IMR-90 (cell line): ENCODE results near the gene WNK1. TPM values are rescaled to one million over a fixed set of nuclear protein-coding genes. Genes with fewer than 3 reads are reported as not detected.

Experiments
- ATAC-seq: fragments of 200-7000 bp; cut with Tn5 transposase; 2 replicates; pipeline ENCODE4 v1.9.1; 2020; ENCODE audit warnings: low read depth, mild to moderate bottlenecking, moderate library complexity
- BruUV-seq: library from RNA; stranded (reverse); fragments of 400-500 nt; replicated peaks from 2 replicates; lab custom pipeline; 2021; lab: Mats Ljungman, UMichigan
- CTCF ChIA-PET: fragments of 300-600 bp; formaldehyde crosslinking; extraction: SDS; loops from one replicate; lab custom pipeline; 2021; ENCODE audit warnings: antibody characterized with exemption; lab: Yijun Ruan, JAX
- POLR2A ChIA-PET: fragments of 300-600 bp; sonication (Branson Sonifier 250); formaldehyde crosslinking; loops from one replicate; lab custom pipeline; 2022; ENCODE audit warnings: antibody characterized with exemption; ENCODE audit not compliant: unreplicated experiment; lab: Charles Lee
- DNase-seq: peaks from one replicate; pipeline ENCODE4 v3.0.0; 2013
- H2AFZ ChIP-seq: replicated peaks from 2 replicates; pipeline ENCODE3; 2013; ENCODE audit warnings: low read length, mild to moderate bottlenecking; ENCODE audit not compliant: poor library complexity
- H2AK5ac ChIP-seq: 2 replicates; pipeline ENCODE4 v1.6.1; 2013; ENCODE audit warnings: low read depth, low read length, inconsistent platforms
- H2AK9ac ChIP-seq: replicated peaks from 2 replicates; pipeline ENCODE3; 2013; ENCODE audit warnings: mild to moderate bottlenecking, low read depth, low read length, moderate library complexity; ENCODE audit not compliant: poor library complexity
- H2BK120ac ChIP-seq: 2 replicates; pipeline ENCODE4 v1.6.1; 2013; ENCODE audit warnings: low read depth, low read length, inconsistent platforms
- H2BK15ac ChIP-seq: 3 replicates; pipeline ENCODE4 v1.6.1; 2013; ENCODE audit warnings: low read depth, low read length, inconsistent platforms
- H2BK20ac ChIP-seq: 2 replicates; pipeline ENCODE4 v1.6.1; 2013; ENCODE audit warnings: low read depth, mild to moderate bottlenecking, inconsistent platforms, low read length, moderate library complexity
- H2BK5ac ChIP-seq: 2 replicates; pipeline ENCODE4 v1.6.1; 2013; ENCODE audit warnings: mild to moderate bottlenecking, low read depth, low read length, inconsistent platforms; ENCODE audit not compliant: poor library complexity, severe bottlenecking
- H3K14ac ChIP-seq: replicated peaks from 2 replicates; pipeline ENCODE4 v1.6.1; 2013; ENCODE audit warnings: low read depth, low read length, inconsistent platforms
- H3K18ac ChIP-seq: 2 replicates; pipeline ENCODE4 v1.6.1; 2013; ENCODE audit warnings: low read depth, low read length, control low read depth
- H3K23ac ChIP-seq: 2 replicates; pipeline ENCODE4 v1.6.1; 2013; ENCODE audit warnings: low read depth, low read length, inconsistent platforms
- H3K27ac ChIP-seq: 2 replicates; pipeline ENCODE4 v1.5.1; 2013; ENCODE audit warnings: mild to moderate bottlenecking, control low read depth, low read length; ENCODE audit not compliant: insufficient read depth
- H3K27me3 ChIP-seq: 2 replicates; pipeline ENCODE4 v1.6.1; 2013; ENCODE audit warnings: low read length; ENCODE audit not compliant: control insufficient read depth, insufficient read depth
- H3K36me3 ChIP-seq: 2 replicates; pipeline ENCODE4 v1.6.1; 2013; ENCODE audit warnings: low read length, mixed read lengths; ENCODE audit not compliant: control insufficient read depth, insufficient read depth
- H3K4ac ChIP-seq: 2 replicates; pipeline ENCODE4 v1.6.1; 2013; ENCODE audit warnings: low read depth, low read length, inconsistent platforms
- H3K4me1 ChIP-seq: 2 replicates; pipeline ENCODE4 v1.6.1; 2013; ENCODE audit warnings: low read length, mixed read lengths; ENCODE audit not compliant: control insufficient read depth, insufficient read depth
- H3K4me2 ChIP-seq: 2 replicates; pipeline ENCODE4 v1.6.1; 2013; ENCODE audit warnings: low read depth, mild to moderate bottlenecking, control low read depth, low read length, moderate library complexity
- H3K4me3 ChIP-seq: 2 replicates; pipeline ENCODE4 v1.5.1; 2013; ENCODE audit warnings: low read depth, mild to moderate bottlenecking, control low read depth, low read length, moderate library complexity; ENCODE audit not compliant: insufficient read depth
- H3K56ac ChIP-seq: 2 replicates; pipeline ENCODE4 v1.6.1; 2013; ENCODE audit warnings: low read length, inconsistent platforms; ENCODE audit not compliant: insufficient read depth; ENCODE audit errors: extremely low read depth
- H3K79me1 ChIP-seq, 2 experiments: 2 replicates each; pipeline ENCODE4 v1.6.1; 2013; ENCODE audit warnings: low read length in 2 of 2, inconsistent platforms in 1 of 2, low read depth in 1 of 2
- H3K9ac ChIP-seq: 2 replicates; pipeline ENCODE4 v1.6.1; 2013; ENCODE audit warnings: low read depth, low read length, control low read depth
- H3K9me1 ChIP-seq: 2 replicates; pipeline ENCODE4 v1.6.1; 2013; ENCODE audit warnings: low read length, inconsistent platforms; ENCODE audit not compliant: insufficient read depth
- H3K9me3 ChIP-seq: 2 replicates; pipeline ENCODE4 v1.6.1; 2013; ENCODE audit warnings: low read length; ENCODE audit not compliant: control insufficient read depth, insufficient read depth
- H4K20me1 ChIP-seq: 2 replicates; pipeline ENCODE4 v1.6.1; 2013; ENCODE audit warnings: low read length, inconsistent platforms; ENCODE audit not compliant: insufficient read depth
- H4K5ac ChIP-seq: 2 replicates; pipeline ENCODE4 v1.6.1; 2013; ENCODE audit warnings: mild to moderate bottlenecking, low read depth, low read length, control low read depth
- H4K8ac ChIP-seq, 2 experiments: 2 replicates each; pipeline ENCODE4 v1.6.1; 2013; ENCODE audit warnings: low read depth in 2 of 2, low read length in 2 of 2, control low read depth in 1 of 2, inconsistent platforms in 1 of 2
- H4K91ac ChIP-seq: 2 replicates; pipeline ENCODE4 v1.6.1; 2013; ENCODE audit warnings: low read depth, low read length, inconsistent platforms; ENCODE audit not compliant: insufficient read depth
- BHLHE40 ChIP-seq: fragments of 150-350 bp; IDR thresholded peaks from 2 replicates; pipeline ENCODE4 v1.6.1; 2016; ENCODE audit warnings: mild to moderate bottlenecking, low read depth, low read length
- CEBPB ChIP-seq: IDR thresholded peaks from 2 replicates; pipeline ENCODE4 v1.6.1; 2012; ENCODE audit warnings: low read depth, low read length, improper control_type of control experiment
- CHD1 ChIP-seq: IDR thresholded peaks from 2 replicates; pipeline ENCODE4 v1.6.1; 2012; ENCODE audit warnings: low read depth, low read length, improper control_type of control experiment
- FOS ChIP-seq: fragments of 150-350 bp; IDR thresholded peaks from 2 replicates; pipeline ENCODE4 v1.6.1; 2016; ENCODE audit warnings: low read depth, low read length
- MAFK ChIP-seq: IDR thresholded peaks from 2 replicates; pipeline ENCODE4 v1.6.1; 2012; ENCODE audit warnings: low read depth, low read length, improper control_type of control experiment
- MAZ ChIP-seq: IDR thresholded peaks from 2 replicates; pipeline ENCODE4 v1.6.1; 2012; ENCODE audit warnings: low read depth, mild to moderate bottlenecking, low read length, improper control_type of control experiment, moderate library complexity, borderline replicate concordance
- POLR2A ChIP-seq: IDR thresholded peaks from 2 replicates; pipeline ENCODE4 v1.6.1; 2012; ENCODE audit warnings: mild to moderate bottlenecking, low read depth, low read length
- RAD21 ChIP-seq: IDR thresholded peaks from 2 replicates; pipeline ENCODE4 v1.6.1; 2012; ENCODE audit warnings: low read length, improper control_type of control experiment
- RCOR1 ChIP-seq: IDR thresholded peaks from 2 replicates; pipeline ENCODE4 v1.6.1; 2012; ENCODE audit warnings: mild to moderate bottlenecking, low read length, improper control_type of control experiment; ENCODE audit not compliant: insufficient replicate concordance
- RFX5 ChIP-seq: IDR thresholded peaks from 2 replicates; pipeline ENCODE4 v1.8.0; 2012; ENCODE audit warnings: low read depth, mild to moderate bottlenecking, low read length, moderate library complexity
- SMC3 ChIP-seq: fragments of 150-350 bp; IDR thresholded peaks from 2 replicates; pipeline ENCODE4 v1.6.1; 2016; ENCODE audit warnings: low read depth, mild to moderate bottlenecking, antibody characterized with exemption, low read length, moderate library complexity
- USF2 ChIP-seq: fragments of 150-350 bp; IDR thresholded peaks from 2 replicates; pipeline ENCODE4 v1.6.1; 2017; ENCODE audit warnings: mild to moderate bottlenecking, antibody characterized with exemption, low read length, low read depth
- WGBS, 2 experiments: methylation state at CpG; one replicate each; pipeline versions ENCODE4 v1.1.5 to v1.1.7; 2013; ENCODE audit warnings: missing lambda C conversion rate in 2 of 2; ENCODE audit not compliant: insufficient read length in 1 of 2; ENCODE audit errors: extremely low coverage in 2 of 2; 5-methylcytosine and 5-hydroxymethylcytosine counted together
- dilution Hi-C: fragments of 300-500 bp; cut with HindIII; formaldehyde crosslinking; loops from one replicate; pipeline ENCODE4 v1.14.3; 2018; ENCODE audit warnings: low sequenced_read_pairs; ENCODE audit not compliant: unreplicated experiment
- in situ Hi-C: fragments of 300-500 bp; cut with MboI; formaldehyde crosslinking; loops from 3 replicates; pipeline ENCODE4 v1.14.3; 2019; ENCODE audit warnings: low sequenced_read_pairs, inconsistent platforms, mixed read lengths
- intact Hi-C: fragments of 100-400 bp; cut with micrococcal nuclease; formaldehyde crosslinking; loops from 2 replicates; pipeline ENCODE4 v1.10.0; 2022
- polyA plus RNA-seq, 3 experiments: library from polyadenylated mRNA; depleted of rRNA; stranded (reverse); fragments of >200 nt; gene quantifications; 2 replicates each; pipeline ENCODE4 v1.2.3, GENCODE V29; 2012; ENCODE audit warnings: low replicate concordance in 1 of 3
- total RNA-seq: library from RNA; depleted of rRNA; stranded (reverse); fragments of >200 nt; gene quantifications from 2 replicates; pipeline ENCODE4 v1.2.3, GENCODE V29; 2012
- TF ChIP-seq, protein P1 (sequence below): fragments of 150-350 bp; IDR thresholded peaks from 2 replicates; pipeline ENCODE4 v1.6.1; 2016; ENCODE audit warnings: low read depth, mild to moderate bottlenecking, low read length, moderate library complexity, borderline replicate concordance

WNK1 gene
- total and polyA plus RNA-seq, 2 of the 4 experiments (the other 2 are of a cell fraction), result 36.9 to 42.8 TPM

- no peaks in the 10 kb centered on the region for H3K27me3 ChIP-seq
- H2BK15ac ChIP-seq, result no peak overlapping the region
- no peak overlapping the region for H3K9ac ChIP-seq
- H3K4me2 ChIP-seq, result no peak overlapping the region
- no peak overlapping the region for H3K56ac ChIP-seq
- WGBS, 2 experiments, result 50% methylated on average over 1 of the region's 3 CpGs; no CpG with 5 or more reads in 1 of the 2 experiments
- no peak overlapping the region for H4K8ac ChIP-seq
- no peak overlapping the region for H3K18ac ChIP-seq
- DNase-seq (no peak), ATAC-seq (no peak)
- peaks cover 9 to 48% of the 10 kb centered on the region in 2 experiments for H3K79me1 ChIP-seq
- in situ Hi-C loops, result loop anchor here (25.0 kb wide), 1 partner anchor 677 kb away; the partner anchor contains the start of gene FBXL14
- H2AK5ac ChIP-seq, result no peak overlapping the region
- H2BK120ac ChIP-seq, result no peak overlapping the region
- no peak overlapping the region for H3K23ac ChIP-seq
- intact Hi-C loops, result no loop called here
- no peak overlapping the region for H2AFZ ChIP-seq
- H4K20me1 ChIP-seq, result peaks cover 4% of the 10 kb centered on the region
- H4K5ac ChIP-seq, result no peak overlapping the region
- H3K4ac ChIP-seq, result no peak overlapping the region
- H3K4me3 ChIP-seq, result no peak overlapping the region
- H3K27ac ChIP-seq, result no peak overlapping the region
- H4K91ac ChIP-seq, result no peak overlapping the region
- ChIA-PET CTCF (no interaction called here), POLR2A (no interaction called here)
- H2AK9ac ChIP-seq, result no peak overlapping the region
- dilution Hi-C loops, result no loop called here
- peaks cover 13% of the 10 kb centered on the region for H3K9me1 ChIP-seq
- TF ChIP-seq BHLHE40 (no peak), CHD1 (no peak), CEBPB (no peak), RFX5 (no peak), RAD21 (no peak), RCOR1 (no peak), POLR2A (no peak), FOS (no peak), MAFK (no peak), MAZ (no peak), SMC3 (no peak), USF2 (no peak)
- TF ChIP-seq, protein P1, sequence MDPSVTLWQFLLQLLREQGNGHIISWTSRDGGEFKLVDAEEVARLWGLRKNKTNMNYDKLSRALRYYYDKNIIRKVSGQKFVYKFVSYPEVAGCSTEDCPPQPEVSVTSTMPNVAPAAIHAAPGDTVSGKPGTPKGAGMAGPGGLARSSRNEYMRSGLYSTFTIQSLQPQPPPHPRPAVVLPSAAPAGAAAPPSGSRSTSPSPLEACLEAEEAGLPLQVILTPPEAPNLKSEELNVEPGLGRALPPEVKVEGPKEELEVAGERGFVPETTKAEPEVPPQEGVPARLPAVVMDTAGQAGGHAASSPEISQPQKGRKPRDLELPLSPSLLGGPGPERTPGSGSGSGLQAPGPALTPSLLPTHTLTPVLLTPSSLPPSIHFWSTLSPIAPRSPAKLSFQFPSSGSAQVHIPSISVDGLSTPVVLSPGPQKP, result no peak
- no peaks in the 10 kb centered on the region for H3K9me3 ChIP-seq
- no peak overlapping the region for H2BK20ac ChIP-seq
- H3K36me3 ChIP-seq, result peaks cover 61% of the 10 kb centered on the region
- H3K4me1 ChIP-seq, result peaks cover 4% of the 10 kb centered on the region
- no peak overlapping the region for H3K14ac ChIP-seq
- H2BK5ac ChIP-seq, result no peak overlapping the region
- BruUV-seq, result no TSS peak
Observed at GRCh38 chr12:909861-910260, 157.5 kb downstream of the WNK1 start.
